IPS-11a (cell line): Measurements from ENCODE around the gene TIAM2.

Experiments used
- H3K4me3 ChIP-seq: one replicate; pipeline ENCODE4 v1.5.1; 2013; ENCODE audit warnings: low read depth, low read length, control low read depth

TIAM2 gene

GRCh38 chr6:155274106-155274505, 279.0 kb downstream of the TIAM2 start:
- no peak overlapping the region for H3K4me3 ChIP-seq

- no peak overlapping the region for H3K4me3 ChIP-seq
Observed at GRCh38 chr6:155274533-155274932, 279.4 kb downstream of the TIAM2 start.

- H3K4me3 ChIP-seq, result no peak overlapping the region
Observed at GRCh38 chr6:155275808-155276480, 280.8 kb downstream of the TIAM2 start.

GRCh38 chr6:155276638-155277037, 281.5 kb downstream of the TIAM2 start:
- no peak overlapping the region for H3K4me3 ChIP-seq

GRCh38 chr6:155278319-155279049, 283.4 kb downstream of the TIAM2 start:
- H3K4me3 ChIP-seq, result no peak overlapping the region

- no peak overlapping the region for H3K4me3 ChIP-seq
Observed at GRCh38 chr6:155284775-155285174, 289.7 kb downstream of the TIAM2 start.

GRCh38 chr6:155287762-155288161, 292.6 kb downstream of the TIAM2 start:
- H3K4me3 ChIP-seq, result no peak overlapping the region

- no peak overlapping the region for H3K4me3 ChIP-seq
Observed at GRCh38 chr6:155290491-155290890, 295.4 kb downstream of the TIAM2 start.

GRCh38 chr6:155291291-155291690, 296.2 kb downstream of the TIAM2 start:
- no peak overlapping the region for H3K4me3 ChIP-seq

GRCh38 chr6:155292711-155293110, 297.6 kb downstream of the TIAM2 start:
- no peak overlapping the region for H3K4me3 ChIP-seq

- H3K4me3 ChIP-seq, result no peak overlapping the region
Observed at GRCh38 chr6:155297669-155298068, 302.6 kb downstream of the TIAM2 start.

- no peak overlapping the region for H3K4me3 ChIP-seq
Observed at GRCh38 chr6:155301867-155302266, 306.8 kb downstream of the TIAM2 start.

- H3K4me3 ChIP-seq, result no peak overlapping the region
Observed at GRCh38 chr6:155303361-155303870, 308.3 kb downstream of the TIAM2 start.

GRCh38 chr6:155306958-155307357, 311.8 kb downstream of the TIAM2 start:
- no peak overlapping the region for H3K4me3 ChIP-seq
